ENCODE measurements around the gene ANKH. TPM values are rescaled to one million over a fixed set of nuclear protein-coding genes. Genes with fewer than 3 reads are reported as not detected.

Gene ANKH
- polyA plus RNA-seq, 4 donors: 9.6 to 21.8 (median 12.9) TPM

GRCh38 chr5:14723701-14724132, 147.9 kb downstream of the ANKH start:
- no peak for DNase-seq (ENCODE audit: low read depth in 4 of 4, low spot score in 2 of 4)

- DNase-seq (ENCODE audit: low read depth in 4 of 4, low spot score in 2 of 4): no peak
Observed at GRCh38 chr5:14722923-14723322, 148.7 kb downstream of the ANKH start.

GRCh38 chr5:14721990-14722656, 149.5 kb downstream of the ANKH start:
- no peak for DNase-seq (ENCODE audit: low read depth in 4 of 4, low spot score in 2 of 4)

GRCh38 chr5:14720236-14720923, 151.2 kb downstream of the ANKH start:
- DNase-seq (ENCODE audit: low read depth in 4 of 4, low spot score in 2 of 4): no peak

- no peak for DNase-seq (ENCODE audit: low read depth in 4 of 4, low spot score in 2 of 4)
Observed at GRCh38 chr5:14718778-14719177, 152.8 kb downstream of the ANKH start.

- no peak for DNase-seq (ENCODE audit: low read depth in 4 of 4, low spot score in 2 of 4)
Observed at GRCh38 chr5:14716755-14717752, 154.5 kb downstream of the ANKH start.

- DNase-seq (ENCODE audit: low read depth in 4 of 4, low spot score in 2 of 4): no peak
Observed at GRCh38 chr5:14715481-14715880, 156.1 kb downstream of the ANKH start.

GRCh38 chr5:14714706-14715105, 156.9 kb downstream of the ANKH start:
- DNase-seq (ENCODE audit: low read depth in 4 of 4, low spot score in 2 of 4): no peak

GRCh38 chr5:14713476-14714390, 157.8 kb downstream of the ANKH start:
- DNase-seq (ENCODE audit: low read depth in 4 of 4, low spot score in 2 of 4): no peak

GRCh38 chr5:14712666-14713065, 158.9 kb downstream of the ANKH start:
- no peak for DNase-seq (ENCODE audit: low read depth in 4 of 4, low spot score in 2 of 4)

GRCh38 chr5:14712131-14712530, 159.4 kb downstream of the ANKH start:
- no peak for DNase-seq (ENCODE audit: low read depth in 4 of 4, low spot score in 2 of 4)

- DNase-seq (ENCODE audit: low read depth in 4 of 4, low spot score in 2 of 4): no peak
Observed at GRCh38 chr5:14710313-14710994, 161.1 kb downstream of the ANKH start.

- DNase-seq (ENCODE audit: low read depth in 4 of 4, low spot score in 2 of 4): no peak
Observed at GRCh38 chr5:14708551-14708950, 163.0 kb downstream of the ANKH start.

- no peak for DNase-seq (ENCODE audit: low read depth in 4 of 4, low spot score in 2 of 4)
Observed at GRCh38 chr5:14707811-14708390, 163.7 kb downstream of the ANKH start.

GRCh38 chr5:14706615-14707021, 165.0 kb downstream of the ANKH start:
- DNase-seq (ENCODE audit: low read depth in 4 of 4, low spot score in 2 of 4): no peak

GRCh38 chr5:14705556-14705955, 166.0 kb downstream of the ANKH start:
- DNase-seq (ENCODE audit: low read depth in 4 of 4, low spot score in 2 of 4): no peak

GRCh38 chr5:14702238-14702839, 169.2 kb downstream of the ANKH start:
- no peak for DNase-seq (ENCODE audit: low read depth in 4 of 4, low spot score in 2 of 4)

GRCh38 chr5:14701556-14701955, 170.0 kb downstream of the ANKH start:
- no peak for DNase-seq (ENCODE audit: low read depth in 4 of 4, low spot score in 2 of 4)

All from left renal cortex interstitium (tissue), 4 donors.